Measurements from ENCODE around the gene CTSD.

The CTSD gene

DNA sequence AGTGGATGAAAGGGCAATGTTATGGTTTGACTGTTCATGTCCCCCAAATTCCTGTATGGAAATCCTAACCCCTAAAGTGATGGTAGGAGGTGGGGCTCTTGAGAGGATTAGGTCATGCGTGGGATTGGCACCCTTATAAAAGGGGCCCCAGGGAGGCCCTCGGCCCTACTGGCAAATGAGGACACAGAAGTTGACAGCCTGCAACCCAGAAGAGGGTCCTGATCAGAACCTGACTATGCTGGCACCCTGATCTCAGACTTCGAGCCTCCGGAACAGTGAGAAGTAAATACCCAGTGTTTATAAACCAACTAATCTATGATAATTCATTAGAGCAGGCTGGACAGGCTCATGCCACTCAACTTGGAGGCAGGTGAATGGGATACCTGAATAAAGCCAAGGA lies 22.0 kb downstream of the CTSD start:
- Mint-ChIP-seq H3K4me1 (no peaks in the 10 kb centered on the region), H3K4me3 (no peak overlapping the region), H3K27ac (no peak overlapping the region), H3K36me3 (peaks cover 0 to 2% of the 10 kb centered on the region in 2 donors), H3K9me3 (peaks cover 13 to 14% of the 10 kb centered on the region in 2 donors), H3K27me3 (peaks cover 20 to 24% of the 10 kb centered on the region in 2 donors)
- ATAC-seq (replicated peaks) (no peak), DNase-seq (no peak)

DNA sequence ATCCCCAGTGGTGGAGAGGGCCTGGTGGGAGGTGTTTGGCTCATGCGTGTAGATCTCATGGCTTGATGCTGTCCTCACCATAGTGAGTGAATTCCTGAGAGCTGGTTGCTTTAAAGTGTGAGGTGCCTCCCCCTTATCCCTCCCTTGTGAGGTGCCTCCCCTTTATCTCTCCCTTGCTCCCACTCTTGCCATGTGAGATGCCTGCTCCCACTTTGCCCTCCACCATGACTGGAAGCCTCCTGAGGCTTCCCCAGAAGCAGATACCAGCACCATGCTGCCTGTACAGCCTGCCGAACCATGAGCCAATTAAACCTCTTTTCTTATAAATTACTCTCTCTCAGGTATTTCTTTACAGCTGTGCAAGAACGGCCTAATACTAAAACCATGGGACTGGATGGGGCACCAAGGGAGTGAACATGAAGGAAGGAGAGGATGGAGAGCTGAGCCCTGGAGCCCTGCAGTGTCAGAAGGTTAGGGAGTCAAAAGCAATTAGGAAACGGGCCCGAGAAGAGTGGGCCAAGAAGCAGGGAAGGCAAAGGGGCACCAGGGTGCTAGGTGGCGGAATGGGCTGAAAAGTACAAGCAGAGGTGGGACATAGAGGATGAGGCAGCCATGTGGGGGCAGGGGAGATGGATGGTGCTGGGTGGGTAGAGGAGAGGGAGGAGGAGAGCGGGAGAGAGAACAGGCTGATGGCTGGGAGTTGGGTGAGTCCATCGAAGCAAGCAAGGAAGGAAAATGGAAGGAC lies 22.8 kb downstream of the CTSD start:
- H3K9me3 Mint-ChIP-seq, result peaks cover 17 to 19% of the 10 kb centered on the region in 2 donors
- H3K27me3 Mint-ChIP-seq, result peaks cover 28 to 32% of the 10 kb centered on the region in 2 donors
- DNase-seq (no peak), ATAC-seq (replicated peaks) (no peak)
- H3K27ac Mint-ChIP-seq, result no peak overlapping the region
- no peak overlapping the region for H3K4me3 Mint-ChIP-seq
- no peaks in the 10 kb centered on the region for H3K4me1 Mint-ChIP-seq
- H3K36me3 Mint-ChIP-seq, result peaks cover 4 to 7% of the 10 kb centered on the region in 2 donors

DNA sequence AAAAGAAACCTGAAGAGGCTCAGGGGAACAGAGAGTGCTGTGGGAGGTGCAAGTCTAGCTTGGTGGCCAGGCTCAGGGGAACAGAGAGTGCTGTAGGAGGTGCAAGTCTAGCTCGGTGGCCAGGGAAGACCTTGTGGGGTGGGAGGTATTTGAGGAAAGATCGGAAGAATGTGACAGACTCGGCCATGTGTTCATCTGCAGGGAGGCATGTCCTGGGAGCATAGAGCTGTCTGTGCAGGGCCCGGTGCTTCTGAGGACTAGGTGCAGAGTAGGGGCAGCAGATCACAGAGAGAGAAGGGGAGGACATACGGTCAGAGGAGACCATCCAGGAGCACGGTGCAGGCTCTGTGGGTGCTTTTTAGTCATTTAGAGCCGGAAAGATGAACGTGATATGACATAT lies 24.2 kb downstream of the CTSD start:
- peaks cover 34 to 46% of the 10 kb centered on the region in 2 donors for H3K27me3 Mint-ChIP-seq
- DNase-seq (no peak), ATAC-seq (replicated peaks) (peak; percentile 36 to 45)
- peaks cover 4 to 7% of the 10 kb centered on the region in 2 donors for H3K36me3 Mint-ChIP-seq
- H3K27ac Mint-ChIP-seq, result no peak overlapping the region
- H3K4me1 Mint-ChIP-seq, result no peaks in the 10 kb centered on the region
- no peak overlapping the region for H3K4me3 Mint-ChIP-seq
- peaks cover 14 to 18% of the 10 kb centered on the region in 2 donors for H3K9me3 Mint-ChIP-seq

DNA sequence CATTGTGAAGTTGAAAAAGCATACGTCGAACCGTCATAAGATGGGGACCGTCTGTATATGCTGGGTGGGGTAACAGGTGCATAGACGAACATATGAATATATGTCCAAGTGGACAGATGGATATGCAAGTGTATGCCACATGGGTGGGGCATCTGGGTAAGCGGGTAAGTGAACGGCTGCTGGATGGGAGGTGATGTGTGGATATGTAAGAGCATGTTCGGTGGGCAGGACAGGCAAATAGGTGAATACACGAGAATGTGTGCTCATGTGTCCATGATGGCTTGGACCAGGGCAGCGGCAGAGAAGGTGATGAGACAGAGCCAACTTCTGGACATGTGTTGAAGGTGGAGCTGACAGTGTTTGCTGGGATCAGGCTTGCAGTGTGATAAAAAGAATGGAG lies 25.3 kb downstream of the CTSD start:
- H3K4me1 Mint-ChIP-seq, result peaks cover 6 to 7% of the 10 kb centered on the region in 2 donors
- H3K27me3 Mint-ChIP-seq, result peaks cover 46 to 58% of the 10 kb centered on the region in 2 donors
- no peak for ATAC-seq (replicated peaks)
- peaks cover 4 to 7% of the 10 kb centered on the region in 2 donors for H3K36me3 Mint-ChIP-seq
- H3K9me3 Mint-ChIP-seq, result peaks cover 14 to 18% of the 10 kb centered on the region in 2 donors
- no peak overlapping the region for H3K27ac Mint-ChIP-seq
- no peak overlapping the region for H3K4me3 Mint-ChIP-seq
- DNase-seq, result no peak

DNA sequence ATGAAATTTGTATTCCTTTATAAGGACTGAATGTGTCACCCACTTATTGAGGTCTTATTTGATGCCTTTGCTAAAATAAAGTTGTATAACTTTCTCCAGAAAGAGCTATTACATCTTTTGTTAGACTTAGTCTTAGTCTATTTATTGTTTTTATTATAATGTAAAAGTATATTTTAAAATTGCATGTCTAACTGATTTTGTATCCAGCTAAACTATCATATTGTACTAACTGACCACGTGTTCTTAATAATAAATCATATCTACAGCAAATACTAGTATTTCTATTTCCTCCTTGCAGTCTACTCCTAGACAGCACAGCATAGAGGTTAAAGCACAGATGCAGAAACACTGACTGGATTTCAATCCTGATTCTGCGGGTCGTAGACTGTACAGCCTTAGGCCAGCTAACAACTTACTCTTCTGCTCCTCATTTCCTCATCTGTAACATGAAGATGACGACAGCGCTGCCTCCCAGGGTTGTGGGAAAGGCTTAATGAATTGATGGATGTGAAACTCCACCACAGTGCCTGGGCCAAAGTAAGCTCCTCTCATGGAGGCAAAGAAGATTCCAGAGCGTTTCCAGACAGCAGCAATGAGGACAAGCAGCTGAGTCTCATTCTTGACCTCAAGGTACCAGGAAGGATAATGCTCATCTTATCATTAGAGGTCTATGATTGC lies 26.5 kb downstream of the CTSD start:
- H3K4me3 Mint-ChIP-seq, result no peak overlapping the region
- peaks cover 14 to 18% of the 10 kb centered on the region in 2 donors for H3K9me3 Mint-ChIP-seq
- ATAC-seq (replicated peaks) (no peak), DNase-seq (no peak)
- H3K36me3 Mint-ChIP-seq, result peaks cover 4 to 7% of the 10 kb centered on the region in 2 donors
- H3K27ac Mint-ChIP-seq, result no peak overlapping the region
- peaks cover 51 to 63% of the 10 kb centered on the region in 2 donors for H3K27me3 Mint-ChIP-seq
- peaks cover 6 to 7% of the 10 kb centered on the region in 2 donors for H3K4me1 Mint-ChIP-seq

DNA sequence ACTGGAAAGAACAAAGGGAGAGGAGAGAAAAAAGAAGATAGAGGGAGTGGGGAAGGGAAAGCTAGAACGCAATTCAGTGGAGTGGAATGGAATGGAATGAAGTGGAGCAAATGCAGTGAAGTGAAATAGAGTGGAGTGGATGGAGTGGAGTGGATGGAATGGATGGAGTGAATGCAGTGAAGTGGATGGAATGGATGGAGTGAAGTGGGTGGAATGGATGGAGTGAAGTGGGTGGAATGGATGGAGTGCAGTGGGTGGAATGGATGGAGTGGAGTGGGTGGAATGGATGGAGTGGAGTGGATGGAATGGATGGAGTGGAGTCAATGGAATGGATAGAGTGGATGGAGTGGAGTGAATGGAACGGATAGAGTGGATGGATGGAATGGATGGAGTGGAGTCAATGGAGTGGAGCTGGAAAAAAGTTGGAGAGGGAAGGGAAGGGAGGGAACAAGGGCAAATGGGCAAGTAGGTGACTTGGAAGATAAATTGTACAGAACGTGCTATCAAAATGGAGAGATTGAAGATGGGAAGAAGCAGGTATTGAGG lies 27.2 kb downstream of the CTSD start:
- Mint-ChIP-seq H3K9me3 (peaks cover 16 to 18% of the 10 kb centered on the region in 2 donors), H3K4me3 (no peak overlapping the region), H3K27me3 (peaks cover 58 to 70% of the 10 kb centered on the region in 2 donors), H3K4me1 (peaks cover 7 to 8% of the 10 kb centered on the region in 2 donors), H3K27ac (no peak overlapping the region), H3K36me3 (peaks cover 4 to 7% of the 10 kb centered on the region in 2 donors)
- no peak for DNase-seq
- ATAC-seq (replicated peaks), result no peak

DNA sequence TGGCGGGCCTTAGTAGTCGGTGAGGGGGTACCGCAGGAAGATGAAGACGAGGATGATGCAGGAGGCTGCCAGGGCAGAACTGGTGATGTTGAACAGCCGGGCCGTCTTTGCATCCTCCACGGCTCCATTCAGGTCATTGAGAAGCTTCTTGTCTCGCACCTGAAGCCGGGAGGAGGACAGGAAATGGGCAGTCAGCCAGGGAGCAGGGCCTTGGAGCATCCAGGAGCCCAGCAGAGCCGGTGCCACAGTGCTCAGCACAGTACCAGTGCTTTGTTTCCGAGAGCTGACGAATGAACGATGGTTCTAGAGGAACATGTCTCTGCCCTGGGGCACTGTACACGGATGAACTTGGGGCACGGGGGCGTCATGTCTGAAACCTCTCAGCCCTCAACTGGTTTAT lies 28.5 kb downstream of the CTSD start:
- ATAC-seq (replicated peaks) (no peak), DNase-seq (no peak)
- Mint-ChIP-seq H3K4me1 (peaks cover 9 to 14% of the 10 kb centered on the region in 2 donors), H3K9me3 (peaks cover 20 to 21% of the 10 kb centered on the region in 2 donors), H3K4me3 (no peak overlapping the region), H3K27ac (no peak overlapping the region), H3K27me3 (peaks cover 70 to 83% of the 10 kb centered on the region in 2 donors), H3K36me3 (peaks cover 4 to 7% of the 10 kb centered on the region in 2 donors)

DNA sequence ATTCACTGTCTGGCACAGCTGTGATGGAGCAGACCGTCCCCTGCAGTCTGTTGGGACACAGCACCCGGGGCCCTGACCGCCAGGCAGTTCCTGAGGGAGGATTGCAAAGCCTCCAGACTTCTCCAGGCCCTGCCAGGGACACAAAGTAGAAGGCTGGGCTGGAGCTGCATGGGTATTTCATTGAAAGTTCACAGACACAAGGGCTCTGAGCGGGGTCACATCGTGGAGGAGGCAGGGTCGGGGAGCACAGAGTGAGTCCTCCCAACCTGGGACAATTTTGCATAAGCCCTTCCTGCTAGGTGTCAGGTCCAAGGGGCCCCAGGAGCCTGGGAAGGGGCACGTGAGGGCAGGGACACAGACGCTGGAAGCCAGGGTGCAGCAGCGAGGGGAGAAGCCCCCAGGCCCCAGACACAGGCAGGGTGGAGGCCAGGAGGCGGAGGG lies 29.1 kb downstream of the CTSD start:
- no peak overlapping the region for H3K27ac Mint-ChIP-seq
- H3K36me3 Mint-ChIP-seq, result peaks cover 4 to 7% of the 10 kb centered on the region in 2 donors
- peaks cover 14 to 17% of the 10 kb centered on the region in 2 donors for H3K4me1 Mint-ChIP-seq
- H3K9me3 Mint-ChIP-seq, result peaks cover 20 to 21% of the 10 kb centered on the region in 2 donors
- no peak overlapping the region for H3K4me3 Mint-ChIP-seq
- no peak for ATAC-seq (replicated peaks)
- H3K27me3 Mint-ChIP-seq, result peaks cover 73 to 87% of the 10 kb centered on the region in 2 donors
- DNase-seq, result no peak

DNA sequence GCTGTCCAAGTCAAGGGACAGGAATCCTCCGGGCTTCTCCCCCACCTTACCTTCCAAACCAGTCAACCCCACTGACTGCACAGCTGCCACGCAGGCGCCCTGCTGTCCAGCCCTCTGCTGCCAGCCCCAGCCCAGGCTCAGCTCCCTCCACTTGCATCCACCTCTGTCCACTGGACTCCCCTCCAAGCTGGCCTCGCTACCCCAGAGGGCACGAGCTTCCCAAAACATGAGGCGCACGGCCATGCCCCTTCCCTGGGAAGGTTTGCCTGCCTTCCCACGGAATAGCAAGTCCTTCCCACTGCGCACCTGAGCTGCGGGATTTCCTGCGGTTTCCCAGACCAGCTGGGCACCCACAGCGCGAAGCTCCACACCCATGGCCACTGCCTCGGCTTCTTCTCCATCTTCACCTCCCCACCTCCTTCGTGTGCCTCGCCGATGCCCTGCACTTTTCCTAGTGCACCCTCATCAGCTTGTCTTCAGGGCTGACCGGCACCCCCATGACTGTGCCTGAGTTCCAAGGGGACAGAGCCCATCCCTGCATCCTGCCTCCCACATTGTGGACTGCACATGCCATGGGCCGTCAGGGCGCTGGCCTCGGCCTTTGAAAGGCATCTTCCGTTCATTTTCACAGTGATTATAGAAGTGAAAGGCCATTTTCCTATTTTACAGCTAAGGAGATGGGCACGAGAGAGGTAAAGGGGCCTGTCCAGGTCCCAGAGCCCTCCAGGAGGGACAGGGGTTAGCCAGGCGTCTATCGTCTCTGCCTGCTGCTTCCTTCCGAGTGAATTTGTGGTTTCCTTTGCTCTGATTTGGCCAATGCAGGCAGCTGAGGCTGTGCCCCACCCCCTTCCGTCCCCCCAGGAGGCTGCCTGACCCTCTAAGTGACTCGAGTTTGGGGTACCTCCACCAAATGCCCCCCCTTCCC lies 29.7 kb downstream of the CTSD start:
- Mint-ChIP-seq H3K4me3 (no peak overlapping the region), H3K27ac (no peak overlapping the region)
- no peak for ATAC-seq (replicated peaks)

DNA sequence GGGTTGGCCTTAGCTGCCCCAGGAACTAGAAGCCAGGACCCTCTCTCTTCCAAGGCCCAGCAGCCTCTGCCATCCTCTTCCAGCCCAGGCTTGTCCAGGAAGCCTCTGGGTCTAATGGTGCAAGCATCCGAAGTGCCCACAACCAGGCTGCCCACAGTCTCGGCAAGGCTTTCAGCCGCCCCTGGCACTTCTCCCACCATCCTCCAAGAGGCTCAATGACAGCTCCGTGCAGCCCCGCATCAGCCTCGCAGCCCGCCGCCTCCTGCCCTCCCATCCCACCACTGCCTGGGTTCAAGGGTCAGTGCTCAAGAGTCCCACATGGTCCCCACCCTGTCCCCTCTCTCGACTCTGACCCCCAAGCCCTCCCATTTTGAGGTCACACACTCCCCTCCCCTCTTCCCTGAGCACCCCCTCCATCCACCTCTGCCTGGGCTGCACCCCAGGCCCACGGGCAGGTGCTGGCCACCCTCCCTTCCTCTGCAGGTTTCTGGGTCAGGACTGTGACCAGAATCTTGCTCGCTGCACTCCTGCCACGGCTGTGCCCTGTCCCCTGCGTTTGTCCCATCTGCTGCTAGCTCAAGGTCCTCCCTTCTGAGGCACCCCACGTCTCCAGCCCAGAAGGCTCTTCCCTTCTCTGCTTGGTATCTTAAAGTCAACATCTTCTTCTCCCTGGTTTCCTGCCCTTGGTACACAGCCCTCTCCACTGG lies 30.6 kb downstream of the CTSD start:
- Mint-ChIP-seq H3K36me3 (peaks cover 4 to 7% of the 10 kb centered on the region in 2 donors), H3K9me3 (peaks cover 17 to 20% of the 10 kb centered on the region in 2 donors), H3K4me3 (no peak overlapping the region), H3K4me1 (peaks cover 23 to 28% of the 10 kb centered on the region in 2 donors), H3K27ac (no peak overlapping the region), H3K27me3 (peaks cover 68 to 88% of the 10 kb centered on the region in 2 donors)
- no peak for ATAC-seq (replicated peaks)
- DNase-seq, result no peak

More for the DNA sequence above, 29.7 kb downstream of the CTSD start:
- peaks cover 4 to 7% of the 10 kb centered on the region in 2 donors for H3K36me3 Mint-ChIP-seq
- peaks cover 19 to 20% of the 10 kb centered on the region in 2 donors for H3K4me1 Mint-ChIP-seq
- no peak for DNase-seq
- H3K9me3 Mint-ChIP-seq, result peaks cover 20 to 21% of the 10 kb centered on the region in 2 donors
- H3K27me3 Mint-ChIP-seq, result peaks cover 67 to 87% of the 10 kb centered on the region in 2 donors

DNA sequence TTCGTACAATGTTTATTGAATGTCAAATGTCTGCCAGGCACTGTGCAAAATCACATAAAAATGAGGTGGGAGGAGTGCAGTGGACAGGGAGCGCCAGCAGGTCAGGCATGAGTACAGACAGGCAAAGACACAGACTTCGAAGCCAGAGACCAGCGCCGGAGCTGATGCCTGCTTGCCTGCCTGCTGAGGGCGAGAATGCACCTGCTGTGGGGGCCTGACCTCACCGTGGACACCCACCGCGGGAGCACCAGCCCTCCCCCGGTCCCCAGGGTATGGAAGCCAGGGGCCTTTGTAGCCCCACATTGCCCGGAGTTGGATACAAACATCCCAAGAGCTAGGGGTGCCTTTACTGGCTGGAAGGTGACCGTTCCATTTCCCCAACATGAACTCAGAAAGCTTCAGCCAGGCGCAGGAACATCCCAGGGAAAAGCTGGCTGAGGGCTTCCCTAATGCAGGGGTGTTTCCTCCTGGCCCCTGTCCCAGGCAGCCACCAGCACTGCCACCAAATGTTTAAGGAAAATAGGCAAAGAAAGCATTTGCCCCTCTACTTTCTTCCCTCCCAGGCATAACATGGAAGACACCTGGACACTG lies 31.2 kb downstream of the CTSD start:
- no peak overlapping the region for H3K4me3 Mint-ChIP-seq

DNA sequence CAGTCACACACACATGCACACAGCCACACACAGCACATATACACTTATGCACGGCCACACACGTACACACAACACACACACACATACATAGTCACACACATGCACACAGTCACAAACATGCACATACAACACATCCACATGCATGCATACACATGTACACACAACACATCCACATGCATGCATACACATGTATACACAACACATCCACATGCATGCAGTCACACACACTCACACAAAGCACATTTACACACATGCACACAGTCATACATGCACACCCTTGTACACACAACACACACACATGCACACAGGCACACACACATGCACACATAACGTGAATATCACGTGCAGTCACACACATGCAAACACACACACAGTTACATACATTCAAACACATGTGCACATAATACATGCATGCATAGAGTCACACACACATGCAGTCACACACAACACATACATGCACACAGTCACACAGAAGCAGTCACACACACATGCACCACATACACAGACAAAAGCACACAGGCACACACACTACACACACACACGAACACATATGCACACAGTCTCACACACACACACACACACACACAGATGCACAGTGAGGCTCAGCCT lies 32.2 kb downstream of the CTSD start:
- Mint-ChIP-seq H3K9me3 (peaks cover 11 to 13% of the 10 kb centered on the region in 2 donors), H3K36me3 (peaks cover 3 to 6% of the 10 kb centered on the region in 2 donors), H3K27ac (no peak overlapping the region), H3K4me1 (peaks cover 24 to 33% of the 10 kb centered on the region in 2 donors), H3K27me3 (peaks cover 74 to 93% of the 10 kb centered on the region in 2 donors), H3K4me3 (no peak overlapping the region)
- no peak for ATAC-seq (replicated peaks)
- no peak for DNase-seq

More for the DNA sequence above, 31.2 kb downstream of the CTSD start:
- no peak for DNase-seq
- peaks cover 14 to 16% of the 10 kb centered on the region in 2 donors for H3K9me3 Mint-ChIP-seq
- peaks cover 24 to 33% of the 10 kb centered on the region in 2 donors for H3K4me1 Mint-ChIP-seq
- no peak for ATAC-seq (replicated peaks)
- H3K27me3 Mint-ChIP-seq, result peaks cover 68 to 88% of the 10 kb centered on the region in 2 donors
- H3K36me3 Mint-ChIP-seq, result peaks cover 3 to 7% of the 10 kb centered on the region in 2 donors
- no peak overlapping the region for H3K27ac Mint-ChIP-seq
